ENCODE data around the gene GLRX5.

Gene GLRX5

GRCh38 chr14:95536036-95536593 is 1.3 kb downstream of the GLRX5 start:
- no peak for DNase-seq

- peak; percentile 68 for DNase-seq
These were observed 1.8 kb downstream of the GLRX5 start for GRCh38 chr14:95536671-95537070.

- DNase-seq: no peak
These were observed 2.6 kb downstream of the GLRX5 start for GRCh38 chr14:95537298-95538089.

GRCh38 chr14:95538801-95539509 is 4.1 kb downstream of the GLRX5 start:
- no peak for DNase-seq

- DNase-seq: no peak
These were observed 5.5 kb downstream of the GLRX5 start for GRCh38 chr14:95540236-95540855.

- peak; percentile 64 for DNase-seq
These were observed 6.5 kb downstream of the GLRX5 start for GRCh38 chr14:95541346-95541745.

- peak; percentile 77 for DNase-seq
These were observed 7.4 kb downstream of the GLRX5 start for GRCh38 chr14:95541932-95542930.

GRCh38 chr14:95543021-95543420 is 8.2 kb downstream of the GLRX5 start:
- DNase-seq: no peak

GRCh38 chr14:95544588-95544987 is 9.7 kb downstream of the GLRX5 start:
- peak; percentile 94 for DNase-seq

GRCh38 chr14:95545515-95546168 is 10.8 kb downstream of the GLRX5 start:
- DNase-seq: peak; percentile 66

GRCh38 chr14:95547272-95547625 is 12.4 kb downstream of the GLRX5 start:
- no peak for DNase-seq

GRCh38 chr14:95547626-95548327 is 12.9 kb downstream of the GLRX5 start:
- DNase-seq: no peak

- no peak for DNase-seq
These were observed 13.6 kb downstream of the GLRX5 start for GRCh38 chr14:95548328-95548929.

- DNase-seq: no peak
These were observed 15.1 kb downstream of the GLRX5 start for GRCh38 chr14:95549656-95550585.

GRCh38 chr14:95551435-95551834 is 16.6 kb downstream of the GLRX5 start:
- no peak for DNase-seq

- no peak for DNase-seq
These were observed 18.3 kb downstream of the GLRX5 start for GRCh38 chr14:95553141-95553540.

- DNase-seq: no peak
These were observed 20.2 kb downstream of the GLRX5 start for GRCh38 chr14:95555053-95555452.

- no peak for DNase-seq
These were observed 22.4 kb downstream of the GLRX5 start for GRCh38 chr14:95557291-95557690.

- DNase-seq: no peak
These were observed 23.0 kb downstream of the GLRX5 start for GRCh38 chr14:95557832-95558231.

- DNase-seq: no peak
These were observed 24.4 kb downstream of the GLRX5 start for GRCh38 chr14:95559203-95559602.
